GM19397 (cell line): Measurements from ENCODE around the gene BOD1L1.

Source experiments
- ATAC-seq: cut with Tn5 transposase; IDR thresholded peaks from one replicate; pipeline ENCODE4 v1.9.1; 2021; ENCODE audit warnings: mild to moderate bottlenecking, moderate library complexity; ENCODE audit not compliant: unreplicated experiment

Gene BOD1L1

DNA sequence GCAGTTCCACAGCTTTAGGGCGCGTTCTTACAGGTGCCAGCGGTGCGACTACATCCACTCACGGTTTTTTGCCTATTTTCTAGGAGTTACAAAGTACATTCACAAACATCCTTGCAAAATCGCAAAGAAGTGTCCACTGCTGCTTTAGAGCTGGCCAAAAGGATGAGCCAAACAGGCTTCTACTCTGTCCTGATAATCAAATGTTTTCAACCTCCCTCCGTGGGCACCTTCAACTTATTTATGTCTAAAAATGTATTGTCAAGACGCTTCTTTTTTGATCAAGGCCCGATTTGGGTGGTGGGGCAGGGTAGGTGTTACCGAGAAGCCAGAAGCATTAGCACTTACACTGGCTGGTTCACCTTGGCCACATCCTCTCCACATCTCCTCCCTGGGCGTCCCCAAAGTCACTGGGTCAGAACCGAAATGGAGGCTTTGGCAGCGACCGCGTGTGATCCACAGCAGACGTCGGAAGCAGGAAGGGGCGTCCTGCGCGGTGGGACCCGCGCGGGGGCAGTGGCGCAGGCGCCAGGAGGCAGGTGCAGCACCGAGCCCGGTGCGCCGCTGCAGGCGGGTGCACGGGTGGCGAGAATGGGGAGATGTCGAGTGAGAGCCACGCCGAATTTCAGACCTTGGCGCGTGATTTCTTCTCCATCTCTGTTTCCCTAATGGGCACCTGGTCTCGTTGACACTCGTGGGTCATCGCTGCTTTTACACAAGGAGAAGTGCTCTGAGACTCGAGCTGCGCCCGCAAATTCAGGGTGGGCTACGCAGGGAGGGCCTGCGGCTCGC, 100.1 kb downstream of the BOD1L1 start:
- no peak for ATAC-seq

DNA sequence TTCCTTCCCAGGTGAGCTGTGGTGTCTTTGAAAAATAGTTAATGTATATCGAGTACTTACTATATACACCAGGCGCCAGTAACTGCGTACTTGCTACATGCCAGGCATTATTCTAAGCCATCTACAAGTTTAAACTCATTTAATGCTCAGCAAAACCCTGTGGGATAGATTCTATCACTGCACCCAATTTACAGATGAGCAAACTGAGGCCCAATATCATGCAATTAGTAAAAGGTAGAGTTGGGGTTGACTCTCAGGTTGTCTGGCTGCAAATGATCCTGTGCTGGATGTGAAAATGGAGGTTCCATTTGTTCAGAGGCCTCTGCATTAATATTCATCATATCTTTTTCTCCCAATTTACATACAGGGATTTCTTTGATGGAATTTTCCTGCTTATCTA, 100.9 kb downstream of the BOD1L1 start:
- no peak for ATAC-seq

DNA sequence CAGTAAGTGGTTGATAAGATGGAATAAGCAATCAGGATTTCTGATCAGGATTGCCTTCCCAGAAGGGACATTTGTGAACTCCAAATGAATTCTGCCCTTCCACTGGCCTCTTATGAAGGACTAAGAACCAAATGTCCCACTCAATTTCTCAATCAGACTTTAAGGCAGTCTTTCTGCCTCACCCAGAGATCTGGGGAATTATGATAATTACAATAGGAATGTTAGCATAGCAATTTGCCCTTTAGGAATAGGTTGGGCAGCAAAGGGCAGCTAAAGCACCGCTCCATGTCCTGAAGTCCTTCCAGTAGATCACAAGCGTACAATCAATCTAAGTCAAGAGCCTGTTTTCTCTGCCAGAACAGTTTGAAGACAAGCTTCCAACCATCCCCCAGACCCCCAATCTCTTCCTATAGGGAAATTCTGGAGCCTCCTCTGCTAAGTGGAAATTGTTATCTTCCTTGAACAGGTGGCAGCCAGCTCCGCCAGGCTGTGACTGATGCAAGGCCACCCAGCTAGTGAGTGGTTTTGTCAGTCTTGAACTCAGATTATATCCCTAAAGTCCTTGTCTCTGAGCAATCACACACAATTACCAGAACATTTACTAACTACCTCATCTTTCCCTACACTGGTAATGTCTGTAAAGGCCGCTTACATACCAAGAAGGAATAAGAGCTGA, 101.8 kb downstream of the BOD1L1 start:
- ATAC-seq, result no peak

DNA sequence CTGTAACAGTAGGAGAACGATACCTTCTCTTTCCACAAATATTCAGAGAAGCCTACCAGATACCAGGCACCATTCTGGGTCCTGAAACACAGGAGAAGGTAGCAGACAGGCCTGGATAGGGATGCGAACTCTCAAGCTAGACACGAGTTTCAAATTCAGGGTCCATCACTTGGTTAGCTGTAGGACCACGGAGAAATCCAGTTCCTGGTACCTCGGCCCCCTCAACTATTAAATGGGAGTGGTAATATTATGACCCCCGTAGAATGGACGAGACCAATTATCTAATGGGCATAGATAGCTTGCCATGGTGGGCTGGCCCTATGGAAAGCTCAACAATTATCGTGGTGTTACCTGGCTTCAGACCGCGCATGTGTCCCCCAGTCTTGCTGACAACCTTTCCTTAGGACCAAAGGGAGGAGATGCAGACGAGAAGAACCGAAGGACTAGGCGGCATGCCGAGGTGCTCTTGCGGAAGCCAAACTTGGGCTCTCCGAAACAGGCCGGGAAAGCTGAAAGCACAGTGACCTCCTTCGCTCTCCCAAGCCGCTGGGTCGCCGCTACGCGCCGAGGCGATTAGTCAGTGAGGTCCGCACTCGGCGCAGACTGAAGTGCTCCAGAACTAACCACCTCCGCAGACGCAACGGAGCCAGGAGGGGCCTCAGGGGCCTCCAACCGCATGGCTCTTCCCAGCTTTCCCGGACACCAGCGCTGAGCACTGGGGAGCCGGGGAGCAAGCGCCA, 102.9 kb downstream of the BOD1L1 start:
- ATAC-seq, result no peak

DNA sequence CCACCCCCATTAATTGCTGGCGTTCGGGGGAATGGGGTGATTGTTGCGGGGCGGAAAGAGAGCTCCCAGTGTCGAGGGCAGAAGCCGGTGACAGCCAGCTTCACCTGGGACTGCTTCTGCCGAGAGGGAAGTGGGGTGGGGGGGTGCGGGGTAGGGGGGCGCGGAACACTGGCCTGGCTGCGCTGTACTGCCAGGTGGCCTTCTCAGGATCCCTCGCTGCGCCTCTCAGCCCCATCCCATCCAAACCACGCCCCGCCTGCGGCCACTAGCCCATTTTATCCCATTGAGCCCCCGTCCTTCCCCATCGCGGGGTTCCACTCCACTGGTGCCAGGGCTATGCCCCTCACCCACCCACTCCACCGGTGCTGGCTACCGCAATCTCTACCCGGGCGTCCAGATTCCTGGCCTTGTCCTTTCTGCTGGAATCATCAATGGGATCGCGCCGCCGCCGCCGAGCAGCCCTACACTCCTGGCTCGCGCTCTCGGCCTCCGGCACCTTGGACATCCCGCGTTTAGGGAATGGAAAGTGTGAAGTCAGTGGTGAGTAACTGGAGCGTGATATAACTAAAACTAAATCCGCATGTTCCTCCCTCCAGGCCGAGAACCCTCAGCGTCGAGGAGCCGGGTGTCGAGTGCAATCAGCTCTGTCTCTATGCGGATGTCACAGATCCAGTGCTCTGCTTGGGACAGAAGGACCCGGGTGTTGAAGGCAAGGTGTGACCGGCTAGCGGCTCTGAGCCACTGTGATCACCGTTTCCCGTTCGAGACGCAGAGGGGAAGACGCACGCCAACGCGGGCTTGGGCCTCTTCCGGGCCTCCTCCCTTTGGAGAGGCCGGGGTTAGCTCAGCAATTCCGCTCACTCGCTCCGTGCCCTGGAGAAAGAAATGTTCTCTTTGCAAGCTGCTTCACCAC, 103.7 kb downstream of the BOD1L1 start:
- no peak for ATAC-seq

DNA sequence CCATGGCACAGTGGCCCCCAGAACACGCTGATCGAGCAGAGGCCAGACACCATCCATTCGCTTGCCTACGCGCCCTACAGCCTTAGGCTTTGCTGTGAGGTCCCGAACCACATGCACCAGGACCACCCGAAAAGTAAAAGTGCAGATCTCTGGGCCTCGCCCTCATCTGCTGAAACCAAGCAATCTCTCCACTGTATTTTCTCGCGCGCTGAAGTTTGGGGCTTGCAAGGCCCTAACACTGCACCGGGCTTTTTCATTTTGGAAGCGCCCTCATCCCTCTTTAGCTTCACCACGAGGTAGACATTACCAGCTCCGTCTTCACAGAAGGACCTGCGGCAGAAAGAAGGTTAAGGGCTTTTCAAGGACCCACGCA, 104.4 kb downstream of the BOD1L1 start:
- ATAC-seq, result no peak

DNA sequence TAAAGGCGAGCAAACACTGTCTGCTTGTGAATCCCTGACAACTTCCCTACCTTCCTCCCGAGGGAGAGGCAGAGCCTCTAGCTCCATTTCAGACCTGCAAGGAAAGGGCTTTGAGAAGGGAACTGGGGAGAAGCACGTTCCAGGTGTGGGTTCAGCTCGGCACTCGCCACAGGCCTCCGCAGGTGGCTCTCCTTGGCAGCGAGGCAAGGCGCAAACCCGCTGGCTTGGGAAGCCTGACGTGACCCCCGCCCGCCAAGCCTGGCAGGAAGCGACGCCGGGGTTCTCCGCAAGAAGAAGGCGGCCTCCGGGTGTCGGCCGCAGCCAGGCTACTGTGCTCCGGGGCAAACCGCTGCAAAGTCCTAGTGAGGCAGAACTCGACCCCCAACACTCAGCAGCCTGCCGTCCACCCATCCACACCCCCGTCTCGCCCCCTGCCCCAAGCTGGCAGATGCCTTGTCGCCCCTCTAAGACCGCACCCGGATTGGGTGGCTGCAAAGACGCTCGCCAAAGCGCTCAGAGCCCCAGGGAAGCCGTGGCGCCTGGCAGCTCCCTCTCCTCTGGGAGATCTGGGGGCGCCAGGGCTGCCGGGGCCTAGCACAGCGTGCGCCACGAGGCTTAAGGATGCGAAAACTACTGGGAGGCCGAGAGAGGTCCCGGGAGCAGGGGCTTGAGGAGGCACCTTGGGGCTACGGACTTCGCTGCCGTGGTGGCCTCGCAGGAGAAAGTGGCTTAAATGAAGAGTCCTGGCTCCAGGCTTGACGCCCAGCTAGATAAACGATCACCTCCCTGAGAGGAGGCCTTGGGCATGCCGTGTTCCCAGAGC, 105.0 kb downstream of the BOD1L1 start:
- no peak for ATAC-seq

DNA sequence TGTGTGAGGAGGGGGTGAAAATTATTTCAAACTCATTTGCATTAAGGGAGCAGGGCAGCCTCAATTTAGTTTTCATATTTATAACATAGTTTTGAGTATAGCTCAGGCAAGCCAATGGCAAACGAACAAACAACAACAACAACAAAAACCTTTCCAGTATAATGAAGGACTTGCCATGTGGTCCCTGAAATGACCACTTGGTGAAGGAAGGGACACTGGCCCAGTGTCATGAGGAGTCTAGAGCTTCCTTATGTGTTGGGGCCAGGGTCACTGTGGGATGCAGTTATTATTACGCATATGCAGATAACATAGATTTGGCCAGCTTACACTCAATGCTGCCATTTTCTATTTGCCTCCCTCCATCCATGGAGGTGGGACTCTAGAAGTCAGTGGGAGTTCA, 106.5 kb downstream of the BOD1L1 start:
- ATAC-seq, result no peak
